GM12878 (cell line): ENCODE results near the gene SLC7A1. TPM values are rescaled to one million over a fixed set of nuclear protein-coding genes. Genes with fewer than 3 reads are reported as not detected.

Experiments used
- CHD4 ChIP-seq: fragments of 200-600 bp; sonication (generic); IDR thresholded peaks from 2 replicates; pipeline ENCODE4 v1.6.1; 2016; ENCODE audit warnings: mild to moderate bottlenecking
- E4F1 ChIP-seq: fragments of 450-650 bp; IDR thresholded peaks from 2 replicates; pipeline ENCODE4 v1.6.1; 2018; ENCODE audit warnings: borderline replicate concordance, mild to moderate bottlenecking; ENCODE audit not compliant: partially characterized antibody
- ELK1 ChIP-seq: IDR thresholded peaks from 2 replicates; pipeline ENCODE4 v1.6.1; 2012; ENCODE audit warnings: low read depth, low read length, improper control_type of control experiment
- EZH2 ChIP-seq: IDR thresholded peaks from 2 replicates; pipeline ENCODE4 v1.6.1; 2012; ENCODE audit warnings: low read depth, mild to moderate bottlenecking, control low read depth, inconsistent platforms, low read length, borderline replicate concordance; ENCODE audit not compliant: control insufficient read depth
- NBN ChIP-seq: fragments of 450-650 bp; IDR thresholded peaks from 2 replicates; pipeline ENCODE4 v1.6.1; 2016
- SPI1 ChIP-seq: IDR thresholded peaks from 2 replicates; pipeline ENCODE4 v1.6.1; 2011; ENCODE audit warnings: low read depth, mild to moderate bottlenecking, low read length, moderate library complexity, borderline replicate concordance; ENCODE audit not compliant: insufficient read depth
- ZNF274 ChIP-seq: IDR thresholded peaks from one replicate; pipeline ENCODE4 v1.8.0; 2011; ENCODE audit not compliant: insufficient read length, insufficient read depth
- polyA plus RNA-seq, 11 experiments: library from polyadenylated mRNA; depleted of rRNA in 4 of 11; unstranded in 6 of 11; stranded (reverse) in 5 of 11; fragments of >200 nt; fragmentation: Nextera tagmentation in 4 of 11; fragmentation: Illumina TruSeq in 1 of 11; extraction: Ambion mirVana in 4 of 11; extraction: Trizol in 1 of 11; gene quantifications; 1 replicate in 1 of 11; 2 replicates in 10 of 11; pipeline versions ENCODE4 v1.2.1 to v1.2.3, GENCODE V29; 2011 to 2016; ENCODE audit warnings: inconsistent platforms in 2 of 11, missing spikeins in 2 of 11, low read depth in 1 of 11
- total RNA-seq, 4 experiments: library from RNA; depleted of rRNA in 3 of 4; stranded (reverse); fragments of >200 nt in 3 of 4; fragmentation: Illumina TruSeq in 1 of 4; extraction: Trizol in 1 of 4; gene quantifications; 2 replicates each; pipeline versions ENCODE4 v1.2.1 to v1.2.3, GENCODE V29; 2013 to 2021

The SLC7A1 gene
- total and polyA plus RNA-seq, 10 of the 15 experiments (the other 5 are each of a cell fraction or from before 2014, with no cell fraction given): 6.4 to 91.7 (median 23.4) TPM

GRCh38 chr13:29513981-29514719 is 81.3 kb downstream of the SLC7A1 start (continued):
- TF ChIP-seq E4F1 (no peak), NBN (no peak), ZNF274 (no peak), EZH2 (no peak), SPI1 (no peak), ELK1 (no peak), CHD4 (no peak)
